CD4-positive, CD25-positive, alpha-beta regulatory T cell (primary cell): ENCODE data around the gene STH. TPM values are rescaled to one million over a fixed set of nuclear protein-coding genes. Genes with fewer than 3 reads are reported as not detected.
"Not testable (repeated sequence)": the region's sequence is repeated elsewhere in the genome, so short reads cannot be mapped to it uniquely, and the experiment has no call there.

Experiments used
- ATAC-seq, 2 donors: fragments of 150-1000 bp; cut with Tn5 transposase; one replicate each; pipeline ENCODE4 v1.10.0; 2021; ENCODE audit warnings: low read depth in 2 of 2, moderate number of reproducible peaks in 2 of 2, moderate library complexity in 1 of 2
- DNase-seq, 3 donors: peaks; one replicate each; pipeline versions ENCODE4 v3.0.0 to v3.0.0-alpha.2; 2012 to 2022; ENCODE audit warnings: mixed read lengths in 1 of 3
- H3K27ac ChIP-seq: one replicate; pipeline ENCODE4 v1.7.0; 2013; ENCODE audit warnings: mild to moderate bottlenecking, low read length; ENCODE audit not compliant: insufficient read depth, poor library complexity, severe bottlenecking
- H3K27me3 ChIP-seq: one replicate; pipeline ENCODE4 v1.7.0; 2013; ENCODE audit warnings: low read length; ENCODE audit not compliant: control insufficient read depth, insufficient read depth
- H3K36me3 ChIP-seq: one replicate; pipeline ENCODE4 v1.7.0; 2013; ENCODE audit warnings: mild to moderate bottlenecking, low read length, moderate library complexity; ENCODE audit not compliant: control insufficient read depth, insufficient read depth
- H3K4me1 ChIP-seq: 2 replicates; pipeline ENCODE4 v1.7.0; 2013; ENCODE audit warnings: mild to moderate bottlenecking, low read length; ENCODE audit not compliant: insufficient read depth, control insufficient read depth, poor library complexity, severe bottlenecking
- H3K4me3 ChIP-seq: one replicate; pipeline ENCODE4 v1.7.0; 2013; ENCODE audit warnings: low read depth, mild to moderate bottlenecking, low read length, moderate library complexity
- H3K9me3 ChIP-seq, 2 experiments: 1 replicate in 1 of 2; 2 replicates in 1 of 2; pipeline ENCODE4 v1.7.0; 2013; ENCODE audit warnings: low read length in 2 of 2, mild to moderate bottlenecking in 1 of 2, moderate library complexity in 1 of 2; ENCODE audit not compliant: control insufficient read depth in 2 of 2
- H3K27ac Mint-ChIP-seq, 3 donors: one replicate each; pipeline ENCODE4 v1.8.0; 2020 to 2022; ENCODE audit warnings: mild to moderate bottlenecking in 3 of 3, mixed read lengths in 3 of 3, moderate library complexity in 2 of 3
- H3K27me3 Mint-ChIP-seq: one replicate; pipeline ENCODE4 v1.8.0; 2022; ENCODE audit warnings: mild to moderate bottlenecking, mixed read lengths
- H3K36me3 Mint-ChIP-seq: one replicate; pipeline ENCODE4 v1.8.0; 2020; ENCODE audit warnings: mixed read lengths
- H3K4me1 Mint-ChIP-seq, 4 donors: one replicate each; pipeline ENCODE4 v1.8.0; 2020 to 2022; ENCODE audit warnings: mixed read lengths in 4 of 4, mild to moderate bottlenecking in 1 of 4
- H3K4me3 Mint-ChIP-seq, 4 donors: one replicate each; pipeline ENCODE4 v1.8.0; 2020 to 2022; ENCODE audit warnings: mild to moderate bottlenecking in 4 of 4, mixed read lengths in 4 of 4, moderate library complexity in 3 of 4
- H3K9me3 Mint-ChIP-seq, 7 donors: one replicate each; pipeline ENCODE4 v1.8.0; 2020 to 2022; ENCODE audit warnings: mixed read lengths in 7 of 7, mild to moderate bottlenecking in 3 of 7, moderate library complexity in 2 of 7
- polyA plus RNA-seq, 4 donors: library from polyadenylated mRNA; unstranded; fragments of 300-500 nt; fragmentation: Illumina TruSeq; gene quantifications; one replicate each; pipeline ENCODE4 v1.2.3, GENCODE V29; 2021
- total RNA-seq: library from RNA; stranded (reverse); gene quantifications from one replicate; pipeline ENCODE4 v1.2.3, GENCODE V29; 2022

STH gene
- total and polyA plus RNA-seq, 5 donors from 2014 or later = not detected

GRCh38 chr17:46020998-46021397 is 21.9 kb downstream of the STH start:
- H3K4me3 Mint-ChIP-seq = no peak overlapping the region
- Histone ChIP-seq H3K27me3 (no peaks in the 10 kb centered on the region), H3K9me3 (no peaks in the 10 kb centered on the region), H3K27ac (peak overlapping the region; percentile 67), H3K4me1 (peaks cover 32% of the 10 kb centered on the region), H3K4me3 (no peak overlapping the region), H3K36me3 (peaks cover 3% of the 10 kb centered on the region)
- DNase-seq = no peak
- H3K27me3 Mint-ChIP-seq = no peaks in the 10 kb centered on the region
- peaks cover 0 to 1% (median 0%) of the 10 kb centered on the region in 7 donors for H3K9me3 Mint-ChIP-seq
- ATAC-seq = no peak
- H3K4me1 Mint-ChIP-seq = peaks cover 9 to 54% (median 17%) of the 10 kb centered on the region in 4 donors
- peak overlapping the region; percentile 97 to 99 (median 98) for H3K27ac Mint-ChIP-seq
- peaks cover 12% of the 10 kb centered on the region for H3K36me3 Mint-ChIP-seq

GRCh38 chr17:46023366-46023765 is 24.3 kb downstream of the STH start:
- Mint-ChIP-seq H3K27ac (peak overlapping the region in 2 of 3 donors; percentile 18 to 68), H3K36me3 (peaks cover 22% of the 10 kb centered on the region), H3K4me1 (peaks cover 8 to 65% (median 23%) of the 10 kb centered on the region in 4 donors), H3K4me3 (peak overlapping the region in 1 of 4 donors; percentile 34)
- Histone ChIP-seq H3K4me1 (peaks cover 31% of the 10 kb centered on the region), H3K36me3 (peaks cover 16% of the 10 kb centered on the region)
- not testable (repeated sequence) for H3K9me3 Mint-ChIP-seq, DNase-seq, H3K4me3 ChIP-seq, H3K9me3 ChIP-seq, H3K27me3 Mint-ChIP-seq, H3K27ac ChIP-seq, ATAC-seq, H3K27me3 ChIP-seq

- peaks cover 11 to 65% (median 22%) of the 10 kb centered on the region in 4 donors for H3K4me1 Mint-ChIP-seq
- H3K9me3 Mint-ChIP-seq = peaks cover 0 to 1% (median 0%) of the 10 kb centered on the region in 7 donors
- no peak overlapping the region for H3K27ac ChIP-seq
These were observed 24.8 kb downstream of the STH start for GRCh38 chr17:46023783-46024388.

GRCh38 chr17:46024590-46024989 is 25.5 kb downstream of the STH start:
- H3K4me3 ChIP-seq = no peak overlapping the region
- Mint-ChIP-seq H3K4me1 (peaks cover 13 to 65% (median 23%) of the 10 kb centered on the region in 4 donors), H3K9me3 (no peaks in the 10 kb centered on the region), H3K27me3 (no peaks in the 10 kb centered on the region), H3K36me3 (peaks cover 29% of the 10 kb centered on the region), H3K4me3 (no peak overlapping the region), H3K27ac (peak overlapping the region in 1 of 3 donors; percentile 92)
- peaks cover 25% of the 10 kb centered on the region for H3K36me3 ChIP-seq
- H3K27me3 ChIP-seq = no peaks in the 10 kb centered on the region
- DNase-seq (no peak), ATAC-seq (no peak)
- H3K27ac ChIP-seq = no peak overlapping the region
- H3K4me1 ChIP-seq = peaks cover 19% of the 10 kb centered on the region
- H3K9me3 ChIP-seq = no peaks in the 10 kb centered on the region

More at GRCh38 chr17:46023783-46024388, 24.8 kb downstream of the STH start:
- Mint-ChIP-seq H3K4me3 (no peak overlapping the region), H3K27me3 (no peaks in the 10 kb centered on the region), H3K36me3 (peaks cover 26% of the 10 kb centered on the region), H3K27ac (peak overlapping the region in 1 of 3 donors; percentile 31)
- peaks cover 19% of the 10 kb centered on the region for H3K36me3 ChIP-seq
- H3K27me3 ChIP-seq = no peaks in the 10 kb centered on the region
- ATAC-seq (no peak), DNase-seq (no peak)
- H3K9me3 ChIP-seq = no peaks in the 10 kb centered on the region
- no peak overlapping the region for H3K4me3 ChIP-seq
- peaks cover 26% of the 10 kb centered on the region for H3K4me1 ChIP-seq

GRCh38 chr17:46025060-46025459 is 26.0 kb downstream of the STH start:
- no peak overlapping the region for H3K4me3 Mint-ChIP-seq
- H3K27me3 ChIP-seq = no peaks in the 10 kb centered on the region
- peak overlapping the region in 2 of 3 donors; percentile 80 to 86 for H3K27ac Mint-ChIP-seq
- no peaks in the 10 kb centered on the region for H3K9me3 ChIP-seq
- H3K27ac ChIP-seq = no peak overlapping the region
- H3K27me3 Mint-ChIP-seq = no peaks in the 10 kb centered on the region
- H3K9me3 Mint-ChIP-seq = no peaks in the 10 kb centered on the region
- H3K4me1 Mint-ChIP-seq = peaks cover 12 to 61% (median 21%) of the 10 kb centered on the region in 4 donors
- DNase-seq (no peak), ATAC-seq (no peak)
- H3K4me3 ChIP-seq = no peak overlapping the region
- H3K4me1 ChIP-seq = peaks cover 17% of the 10 kb centered on the region
- peaks cover 31% of the 10 kb centered on the region for H3K36me3 Mint-ChIP-seq
- H3K36me3 ChIP-seq = peaks cover 26% of the 10 kb centered on the region

- no peaks in the 10 kb centered on the region for H3K27me3 Mint-ChIP-seq
- Histone ChIP-seq H3K27ac (no peak overlapping the region), H3K36me3 (peaks cover 32% of the 10 kb centered on the region), H3K4me3 (no peak overlapping the region), H3K9me3 (no peaks in the 10 kb centered on the region), H3K4me1 (peaks cover 11% of the 10 kb centered on the region), H3K27me3 (no peaks in the 10 kb centered on the region)
- peaks cover 36% of the 10 kb centered on the region for H3K36me3 Mint-ChIP-seq
- H3K4me1 Mint-ChIP-seq = peaks cover 8 to 59% (median 19%) of the 10 kb centered on the region in 4 donors
- no peak for ATAC-seq
- H3K27ac Mint-ChIP-seq = peak overlapping the region; percentile 80 to 90 (median 86)
- DNase-seq = no peak
- peak overlapping the region in 1 of 4 donors; percentile 27 for H3K4me3 Mint-ChIP-seq
- H3K9me3 Mint-ChIP-seq = no peaks in the 10 kb centered on the region
These were observed 26.6 kb downstream of the STH start for GRCh38 chr17:46025510-46026165.

- H3K27me3 ChIP-seq = no peaks in the 10 kb centered on the region
- Mint-ChIP-seq H3K9me3 (no peaks in the 10 kb centered on the region), H3K27me3 (no peaks in the 10 kb centered on the region), H3K36me3 (peaks cover 44% of the 10 kb centered on the region), H3K4me3 (no peak overlapping the region), H3K27ac (peak overlapping the region; percentile 80 to 90 (median 86)), H3K4me1 (peaks cover 8 to 52% (median 19%) of the 10 kb centered on the region in 4 donors)
- H3K36me3 ChIP-seq = peaks cover 39% of the 10 kb centered on the region
- H3K9me3 ChIP-seq = no peaks in the 10 kb centered on the region
- H3K27ac ChIP-seq = no peak overlapping the region
- DNase-seq (no peak), ATAC-seq (peak in 1 of 2 donors; percentile 9)
- H3K4me3 ChIP-seq = no peak overlapping the region
- peaks cover 4% of the 10 kb centered on the region for H3K4me1 ChIP-seq
These were observed 27.4 kb downstream of the STH start for GRCh38 chr17:46026166-46027047.
